ENCODE results near the gene UBE2K.

DNA sequence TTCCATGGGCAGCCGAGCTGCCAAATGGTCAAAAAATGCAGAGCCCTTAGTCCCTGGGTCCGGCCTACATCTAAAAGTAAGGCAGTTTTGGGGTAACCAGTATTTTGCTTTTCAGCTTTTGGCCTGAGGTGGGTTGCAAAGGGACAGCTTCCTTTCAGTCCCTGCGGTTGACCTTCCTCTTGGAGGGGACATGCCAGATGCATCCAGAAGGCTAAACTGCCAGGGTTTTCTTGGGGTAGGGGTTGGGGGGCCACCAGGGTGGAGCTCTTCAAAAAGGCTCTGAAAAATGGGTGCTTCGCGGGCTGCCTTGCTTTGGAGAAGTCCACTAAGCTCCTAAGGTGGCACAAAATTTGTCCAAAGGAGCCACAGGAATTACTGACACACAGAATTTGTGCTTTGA lies 120.7 kb downstream of the UBE2K start:
- TF ChIP-seq POLR2A (IDR thresholded peaks at IDR 0.05) (no peak), CTCF (IDR thresholded peaks at IDR 0.05) (no peak)

Measured in body of pancreas (tissue), 4 donors.